K562 (cell line): ENCODE data around the gene CPT1B. TPM values are rescaled to one million over a fixed set of nuclear protein-coding genes. Genes with fewer than 3 reads are reported as not detected.
A peak's percentile ranks its signal among the peaks of the same experiment; 100 is the strongest.

Experiments
- ATAC-seq: fragments of 200-7000 bp; cut with Tn5 transposase; 3 replicates; pipeline ENCODE4 v1.9.1; 2020; ENCODE audit warnings: moderate library complexity
- BruUV-seq: library from RNA; stranded (reverse); fragments of 400-500 nt; replicated peaks from 2 replicates; lab custom pipeline; 2021; lab: Mats Ljungman, UMichigan
- CTCF ChIA-PET: fragments of 300-600 bp; formaldehyde crosslinking; extraction: SDS; loops from one replicate; lab custom pipeline; 2021; ENCODE audit warnings: low intra/inter-chr PET ratio; lab: Yijun Ruan, JAX
- POLR2A ChIA-PET: fragments of 300-600, 350-650 bp; sonication (Branson Sonifier 250); formaldehyde crosslinking; extraction: SDS; loops from one replicate; lab custom pipeline; 2021; ENCODE audit warnings: antibody characterized with exemption, inconsistent platforms; lab: Yijun Ruan, JAX
- DNase-seq, 4 experiments: peaks; one replicate each; pipeline versions ENCODE4 v3.0.0 to v3.0.0-alpha.2; 2011 to 2018; ENCODE audit warnings: low spot score in 3 of 4, mixed read lengths in 3 of 4; ENCODE audit errors: extremely low read depth in 1 of 4
- FAIRE-seq: peaks from 2 replicates; lab custom pipeline; 2011; peaks lifted over from hg19 to GRCh38; lab: Jason Lieb, UNC
- H2AFZ ChIP-seq: 2 replicates; pipeline ENCODE4 v1.6.0; 2011; ENCODE audit warnings: low read depth, low read length, control low read depth, inconsistent platforms
- H3K27ac ChIP-seq: fragments of 200-600 bp; 3 replicates; pipeline ENCODE4 v1.8.0; 2011; ENCODE audit warnings: low read depth, mild to moderate bottlenecking, control low read depth, inconsistent platforms, low read length, moderate library complexity, mixed read lengths; ENCODE audit errors: extremely low read depth
- H3K27me3 ChIP-seq, 2 experiments: fragments of 300-600 bp in 1 of 2; 2 replicates in 1 of 2; 3 replicates in 1 of 2; pipeline versions ENCODE4 v1.6.0 to v1.8.0; 2011; ENCODE audit warnings: inconsistent platforms in 2 of 2, low read length in 2 of 2, mild to moderate bottlenecking in 1 of 2, mixed read lengths in 1 of 2, moderate library complexity in 1 of 2; ENCODE audit not compliant: control insufficient read depth in 2 of 2, insufficient read depth in 2 of 2
- H3K36me3 ChIP-seq: fragments of 300-600 bp; 3 replicates; pipeline ENCODE4 v1.8.0; 2011; ENCODE audit warnings: mild to moderate bottlenecking, low read length, inconsistent platforms; ENCODE audit not compliant: control insufficient read depth, insufficient read depth
- H3K4me1 ChIP-seq, 2 experiments: fragments of 200-600 bp in 1 of 2; replicated peaks in 1 of 2; 2 replicates in 1 of 2; 3 replicates in 1 of 2; pipeline versions ENCODE4 v1.5.1 to v1.8.0; 2011; ENCODE audit warnings: inconsistent platforms in 2 of 2, low read length in 2 of 2, mild to moderate bottlenecking in 1 of 2, mixed read lengths in 1 of 2, moderate library complexity in 1 of 2; ENCODE audit not compliant: control insufficient read depth in 2 of 2, insufficient read depth in 2 of 2
- H3K4me2 ChIP-seq: 2 replicates; pipeline ENCODE4 v1.6.1; 2011; ENCODE audit warnings: low read length, control low read depth, inconsistent platforms, mixed read lengths; ENCODE audit not compliant: insufficient read depth
- H3K4me3 ChIP-seq: fragments of 200-600 bp; sonication (generic), shearing (Covaris generic); 2 replicates; pipeline ENCODE4 v1.5.1; 2016; ENCODE audit warnings: control low read depth, inconsistent platforms
- H3K79me2 ChIP-seq: fragments of 200-600 bp; 3 replicates; pipeline ENCODE4 v1.8.0; 2011; ENCODE audit warnings: low read length, inconsistent platforms; ENCODE audit not compliant: control insufficient read depth, insufficient read depth
- H3K9ac ChIP-seq, 2 experiments: 2 replicates each; pipeline versions ENCODE4 v1.6.0 to v1.6.1; 2011; ENCODE audit warnings: low read depth in 2 of 2, low read length in 2 of 2, control low read depth in 1 of 2, inconsistent platforms in 1 of 2, mild to moderate bottlenecking in 1 of 2, mixed read lengths in 1 of 2; ENCODE audit not compliant: insufficient read depth in 1 of 2
- H3K9me1 ChIP-seq: one replicate; pipeline ENCODE4 v1.6.0; 2011; ENCODE audit warnings: inconsistent platforms, mild to moderate bottlenecking, low read length, moderate library complexity; ENCODE audit not compliant: control insufficient read depth, insufficient read depth
- H3K9me3 ChIP-seq: replicated peaks from 2 replicates; pipeline ENCODE4 v1.5.1; 2011; ENCODE audit warnings: low read depth, low read length, inconsistent platforms; ENCODE audit not compliant: control insufficient read depth, insufficient read depth
- H4K20me1 ChIP-seq: replicated peaks from 2 replicates; pipeline ENCODE4 v1.6.1; 2011; ENCODE audit warnings: low read length, inconsistent platforms, mixed read lengths; ENCODE audit not compliant: control insufficient read depth, insufficient read depth
- CBX2 ChIP-seq: fragments of 200-600 bp; sonication (generic); IDR thresholded peaks from one replicate; pipeline ENCODE4 v1.6.1; 2012; ENCODE audit warnings: mild to moderate bottlenecking, low read length, inconsistent platforms; ENCODE audit not compliant: insufficient read depth, poor library complexity, severe bottlenecking
- CEBPB ChIP-seq: fragments of 450-650 bp; IDR thresholded peaks from 2 replicates; pipeline ENCODE4 v1.6.1; 2016; ENCODE audit warnings: missing genetic modification characterization, missing compliant biosample characterization
- DPF2 ChIP-seq: fragments of 450-650 bp; IDR thresholded peaks from 2 replicates; pipeline ENCODE4 v1.6.1; 2016
- HDAC1 ChIP-seq, 2 experiments: fragments of 450-650 bp; IDR thresholded peaks; 2 replicates each; pipeline ENCODE4 v1.6.1; 2016 to 2017; ENCODE audit warnings: inconsistent platforms in 1 of 2, mild to moderate bottlenecking in 1 of 2, moderate library complexity in 1 of 2
- KDM5B ChIP-seq: fragments of 200-600 bp; sonication (generic); IDR thresholded peaks from 2 replicates; pipeline ENCODE4 v1.6.1; 2012; ENCODE audit warnings: low read depth, mild to moderate bottlenecking, moderate library complexity, low read length, control low read depth, inconsistent platforms; ENCODE audit not compliant: insufficient replicate concordance
- NR2C1 ChIP-seq, 2 experiments: fragments of 450-650 bp; IDR thresholded peaks; 2 replicates each; pipeline ENCODE4 v1.6.1; 2017; ENCODE audit warnings: mild to moderate bottlenecking in 2 of 2, antibody characterized with exemption in 1 of 2, inconsistent platforms in 1 of 2, missing compliant biosample characterization in 1 of 2, missing genetic modification characterization in 1 of 2
- POLR2H ChIP-seq: IDR thresholded peaks from 2 replicates; pipeline ENCODE4 v1.6.1; 2016; ENCODE audit warnings: missing genetic modification characterization, low read depth, mild to moderate bottlenecking, control low read depth, missing compliant biosample characterization, moderate library complexity
- RFX1 ChIP-seq: fragments of 450-650 bp; IDR thresholded peaks from 2 replicates; pipeline ENCODE4 v1.6.1; 2016; ENCODE audit warnings: mild to moderate bottlenecking, moderate library complexity
- ZNF766 ChIP-seq: fragments of 200-800 bp; sonication (Bioruptor generic); conservative IDR thresholded peaks from 2 replicates; pipeline ENCODE4 v1.6.1; 2016; ENCODE audit warnings: missing genetic modification characterization, missing compliant biosample characterization
- WGBS: fragments of 100-300 bp; shearing (Covaris generic); methylation state at CpG from one replicate; pipeline ENCODE4 v1.1.6; 2016; ENCODE audit warnings: low coverage, mixed read lengths; ENCODE audit not compliant: insufficient coverage; ENCODE audit errors: missing lambda C conversion rate; 5-methylcytosine and 5-hydroxymethylcytosine counted together
- in situ Hi-C: fragments of 300-500 bp; cut with MboI; formaldehyde crosslinking; loops from 4 replicates; pipeline ENCODE4 v1.15.0; 2018; ENCODE audit warnings: inconsistent platforms, mixed read lengths
- intact Hi-C: fragments of 100-400 bp; cut with micrococcal nuclease; formaldehyde crosslinking; loops from 2 replicates; pipeline ENCODE4 v1.14.2; 2022
- polyA plus RNA-seq, 8 experiments: library from polyadenylated mRNA; depleted of rRNA in 4 of 8; stranded (reverse) in 5 of 8; unstranded in 3 of 8; fragments of >200 nt; fragmentation: Nextera tagmentation in 2 of 8; fragmentation: Illumina TruSeq in 1 of 8; extraction: Ambion mirVana in 2 of 8; extraction: Trizol in 1 of 8; gene quantifications; 2 replicates each; pipeline versions ENCODE4 v1.2.1 to v1.2.3, GENCODE V29; 2011 to 2014; ENCODE audit warnings: inconsistent platforms in 1 of 8, missing spikeins in 1 of 8
- total RNA-seq, 7 experiments: library from RNA; depleted of rRNA in 6 of 7; stranded (reverse); fragments of >200 nt in 6 of 7; fragmentation: Illumina TruSeq in 2 of 7; extraction: Trizol in 2 of 7; gene quantifications; 2 replicates each; pipeline versions ENCODE4 v1.2.1 to v1.2.3, GENCODE V29; 2011 to 2021; ENCODE audit warnings: low replicate concordance in 1 of 7
- TF ChIP-seq, protein P1 (sequence below), 2 experiments: fragments of 450-650 bp; IDR thresholded peaks; 2 replicates each; pipeline ENCODE4 v1.6.1; 2018; ENCODE audit warnings: mild to moderate bottlenecking in 2 of 2, low read depth in 1 of 2; ENCODE audit not compliant: partially characterized antibody in 2 of 2
- TF ChIP-seq, protein P2 (sequence below), 2 experiments: IDR thresholded peaks in 1 of 2; conservative IDR thresholded peaks in 1 of 2; 2 replicates each; pipeline ENCODE4 v1.6.1; 2016; ENCODE audit warnings: low read depth in 2 of 2, mild to moderate bottlenecking in 1 of 2, missing compliant biosample characterization in 1 of 2, missing genetic modification characterization in 1 of 2, moderate library complexity in 1 of 2

CPT1B gene
- total and polyA plus RNA-seq, 9 of the 15 experiments (the other 6 are each of a cell fraction or from before 2014, with no cell fraction given): 0.35 to 6.1 (median 2.6) TPM

DNA sequence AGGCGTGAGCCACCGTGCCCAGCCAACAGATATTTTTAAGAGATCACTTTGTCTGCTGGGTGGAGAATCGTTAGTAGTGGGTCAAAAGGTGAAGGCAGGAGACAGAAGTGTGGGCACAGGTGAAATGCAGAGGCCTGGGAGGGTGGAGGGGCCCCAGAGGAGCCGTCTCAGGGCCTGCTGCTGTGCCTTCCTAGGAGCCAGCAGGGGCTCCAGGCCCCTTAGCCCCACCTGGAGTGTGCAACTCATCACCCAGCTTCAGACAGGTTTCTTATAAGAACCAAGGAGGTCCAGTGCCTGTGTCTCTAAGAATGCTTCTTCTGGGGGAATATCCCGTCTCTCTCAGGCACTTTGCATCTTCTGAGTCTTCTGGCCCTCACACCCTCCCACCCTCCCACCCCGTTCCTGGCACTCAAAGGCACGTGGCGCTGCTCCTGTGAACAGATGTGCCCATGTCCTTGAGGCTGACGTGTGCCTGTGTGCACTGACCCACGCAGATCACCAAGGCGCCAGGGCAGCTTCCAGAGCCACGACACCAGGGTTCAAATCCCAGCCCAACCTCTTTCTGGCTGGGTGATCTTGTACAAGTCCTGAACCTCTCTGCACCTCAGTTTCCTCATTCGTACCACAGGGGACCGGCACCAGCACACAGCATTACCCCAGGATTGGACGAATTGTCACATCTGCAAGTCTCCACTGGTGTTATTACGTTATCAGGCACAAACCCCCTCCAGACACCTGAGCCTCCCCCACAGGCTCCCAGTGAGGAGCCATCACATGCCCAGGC is 46.3 kb upstream of the CPT1B start (continued):
- TF ChIP-seq, protein P1, sequence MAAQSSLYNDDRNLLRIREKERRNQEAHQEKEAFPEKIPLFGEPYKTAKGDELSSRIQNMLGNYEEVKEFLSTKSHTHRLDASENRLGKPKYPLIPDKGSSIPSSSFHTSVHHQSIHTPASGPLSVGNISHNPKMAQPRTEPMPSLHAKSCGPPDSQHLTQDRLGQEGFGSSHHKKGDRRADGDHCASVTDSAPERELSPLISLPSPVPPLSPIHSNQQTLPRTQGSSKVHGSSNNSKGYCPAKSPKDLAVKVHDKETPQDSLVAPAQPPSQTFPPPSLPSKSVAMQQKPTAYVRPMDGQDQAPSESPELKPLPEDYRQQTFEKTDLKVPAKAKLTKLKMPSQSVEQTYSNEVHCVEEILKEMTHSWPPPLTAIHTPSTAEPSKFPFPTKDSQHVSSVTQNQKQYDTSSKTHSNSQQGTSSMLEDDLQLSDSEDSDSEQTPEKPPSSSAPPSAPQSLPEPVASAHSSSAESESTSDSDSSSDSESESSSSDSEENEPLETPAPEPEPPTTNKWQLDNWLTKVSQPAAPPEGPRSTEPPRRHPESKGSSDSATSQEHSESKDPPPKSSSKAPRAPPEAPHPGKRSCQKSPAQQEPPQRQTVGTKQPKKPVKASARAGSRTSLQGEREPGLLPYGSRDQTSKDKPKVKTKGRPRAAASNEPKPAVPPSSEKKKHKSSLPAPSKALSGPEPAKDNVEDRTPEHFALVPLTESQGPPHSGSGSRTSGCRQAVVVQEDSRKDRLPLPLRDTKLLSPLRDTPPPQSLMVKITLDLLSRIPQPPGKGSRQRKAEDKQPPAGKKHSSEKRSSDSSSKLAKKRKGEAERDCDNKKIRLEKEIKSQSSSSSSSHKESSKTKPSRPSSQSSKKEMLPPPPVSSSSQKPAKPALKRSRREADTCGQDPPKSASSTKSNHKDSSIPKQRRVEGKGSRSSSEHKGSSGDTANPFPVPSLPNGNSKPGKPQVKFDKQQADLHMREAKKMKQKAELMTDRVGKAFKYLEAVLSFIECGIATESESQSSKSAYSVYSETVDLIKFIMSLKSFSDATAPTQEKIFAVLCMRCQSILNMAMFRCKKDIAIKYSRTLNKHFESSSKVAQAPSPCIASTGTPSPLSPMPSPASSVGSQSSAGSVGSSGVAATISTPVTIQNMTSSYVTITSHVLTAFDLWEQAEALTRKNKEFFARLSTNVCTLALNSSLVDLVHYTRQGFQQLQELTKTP (IDR thresholded peaks at IDR 0.05; ENCODE audit: low read depth in 1 of 2, partially characterized antibody in 2 of 2): no peak
- TF ChIP-seq NR2C1 (IDR thresholded peaks at IDR 0.05) (no peak), NR2C1 (tag; IDR thresholded peaks at IDR 0.05) (no peak), HDAC1 (IDR thresholded peaks at IDR 0.05) (no peak)

DNA sequence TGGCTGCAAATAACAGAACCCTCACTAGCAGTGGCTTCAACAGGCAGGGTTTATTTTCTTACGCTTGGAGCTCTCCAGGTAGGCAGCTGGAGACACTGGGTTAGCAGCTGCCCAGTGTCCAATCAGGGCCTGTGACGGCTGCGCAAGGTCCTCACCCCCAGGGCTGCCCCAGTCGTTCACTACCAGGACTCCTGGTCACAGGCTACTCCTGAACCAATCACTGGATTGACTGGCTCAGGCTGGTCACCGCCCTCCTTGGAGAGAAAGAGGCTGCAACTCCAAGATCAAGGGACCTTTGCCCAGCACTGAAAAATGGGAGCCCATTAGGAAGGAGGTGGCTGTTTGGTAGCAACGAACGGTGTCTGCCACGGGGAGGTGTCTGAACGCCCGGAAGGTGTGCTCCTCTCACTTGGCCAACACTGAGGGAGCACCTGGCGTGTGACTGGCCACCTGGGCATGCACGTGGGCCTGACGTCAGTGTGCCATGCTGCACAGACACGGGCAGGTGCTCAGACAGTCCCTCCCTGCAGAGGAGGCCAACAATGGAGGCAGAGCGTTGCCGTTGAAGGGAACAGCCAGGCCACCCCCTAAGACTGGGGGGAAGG is 44.6 kb upstream of the CPT1B start:
- no peaks in the 10 kb centered on the region for H3K36me3 ChIP-seq
- WGBS: 17% methylated on average over 13 of the region's 16 CpGs
- BruUV-seq: no TSS peak
- H3K9ac ChIP-seq: no peak overlapping the region; a peak in 1 of 4 replicates
- H3K9me3 ChIP-seq: no peaks in the 10 kb centered on the region
- no peaks in the 10 kb centered on the region for H3K27me3 ChIP-seq
- in situ Hi-C loops (no loop called here), intact Hi-C loops (loop anchor here (5.0 kb wide), 1 partner anchor 69 kb away; no protein-coding TSS in a partner anchor)
- H3K79me2 ChIP-seq: no peaks in the 10 kb centered on the region
- H2AFZ ChIP-seq: no peak overlapping the region
- CTCF ChIA-PET: interaction anchor here (4.9 kb wide), 1 partner anchor 46 kb away, joined by 51 read pairs; no protein-coding TSS in a partner anchor
- H3K9me1 ChIP-seq: no peaks in the 10 kb centered on the region
- H3K4me1 ChIP-seq: peaks cover 12 to 33% of the 10 kb centered on the region in 2 experiments; a peak in 3 of 5 replicates
- POLR2A ChIA-PET: no interaction called here
- no peak for FAIRE-seq
- ATAC-seq: no peak
- H3K4me2 ChIP-seq: no peak overlapping the region
- peak in 1 of 4 experiments; percentile 5 for DNase-seq
- H4K20me1 ChIP-seq: no peaks in the 10 kb centered on the region
- H3K4me3 ChIP-seq: no peak overlapping the region
- no peak overlapping the region for H3K27ac ChIP-seq
- TF ChIP-seq POLR2H (tag): no peak
- TF ChIP-seq, protein P2, sequence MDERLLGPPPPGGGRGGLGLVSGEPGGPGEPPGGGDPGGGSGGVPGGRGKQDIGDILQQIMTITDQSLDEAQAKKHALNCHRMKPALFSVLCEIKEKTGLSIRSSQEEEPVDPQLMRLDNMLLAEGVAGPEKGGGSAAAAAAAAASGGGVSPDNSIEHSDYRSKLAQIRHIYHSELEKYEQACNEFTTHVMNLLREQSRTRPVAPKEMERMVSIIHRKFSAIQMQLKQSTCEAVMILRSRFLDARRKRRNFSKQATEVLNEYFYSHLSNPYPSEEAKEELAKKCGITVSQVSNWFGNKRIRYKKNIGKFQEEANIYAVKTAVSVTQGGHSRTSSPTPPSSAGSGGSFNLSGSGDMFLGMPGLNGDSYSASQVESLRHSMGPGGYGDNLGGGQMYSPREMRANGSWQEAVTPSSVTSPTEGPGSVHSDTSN (CRISPR knock-in tag; IDR thresholded peaks at IDR 0.05; ENCODE audit: low read depth): no peak
- TF ChIP-seq, protein P2 (tag; conservative IDR thresholded peaks at IDR 0.05; ENCODE audit: low read depth): no peak
- no peak for TF ChIP-seq CBX2
- no peak for TF ChIP-seq ZNF766 (CRISPR knock-in tag)
- no peak for TF ChIP-seq DPF2
- TF ChIP-seq RFX1: no peak
- no peak for TF ChIP-seq KDM5B
- TF ChIP-seq CEBPB (tag): no peak
